Measurements from ENCODE around the gene DYRK1B.
A peak's percentile ranks its signal among the peaks of the same experiment; 100 is the strongest.

DYRK1B gene

GRCh38 chr19:39858541-39858940 is 24.6 kb upstream of the DYRK1B start:
- no peak for DNase-seq (ENCODE audit: low read depth in 3 of 3)

GRCh38 chr19:39852882-39853281 is 18.9 kb upstream of the DYRK1B start:
- DNase-seq (ENCODE audit: low read depth in 3 of 3) = no peak

GRCh38 chr19:39850892-39851291 is 16.9 kb upstream of the DYRK1B start:
- no peak for DNase-seq (ENCODE audit: low read depth in 3 of 3)

GRCh38 chr19:39848392-39848791 is 14.4 kb upstream of the DYRK1B start:
- DNase-seq (ENCODE audit: low read depth in 3 of 3) = no peak

- DNase-seq (ENCODE audit: low read depth in 3 of 3) = no peak
These were observed 13.6 kb upstream of the DYRK1B start for GRCh38 chr19:39847525-39847924.

- no peak for DNase-seq (ENCODE audit: low read depth in 3 of 3)
These were observed 12.9 kb upstream of the DYRK1B start for GRCh38 chr19:39846678-39847486.

- peak; percentile 94 to 99 (median 98) for DNase-seq (ENCODE audit: low read depth in 3 of 3)
These were observed 12.1 kb upstream of the DYRK1B start, which contains the start of gene FBL for GRCh38 chr19:39845933-39846677. Gene FBL (minus strand): TSS chr19:39846379. CDS start chr19:39846300, 79 bp downstream.

GRCh38 chr19:39845584-39845932 is 11.6 kb upstream of the DYRK1B start:
- DNase-seq (ENCODE audit: low read depth in 3 of 3) = no peak

GRCh38 chr19:39845172-39845571 is 11.2 kb upstream of the DYRK1B start:
- DNase-seq (ENCODE audit: low read depth in 3 of 3) = no peak

GRCh38 chr19:39843919-39844793 is 10.2 kb upstream of the DYRK1B start:
- no peak for DNase-seq (ENCODE audit: low read depth in 3 of 3)

GRCh38 chr19:39842693-39843435 is 8.9 kb upstream of the DYRK1B start:
- DNase-seq (ENCODE audit: low read depth in 3 of 3) = no peak

GRCh38 chr19:39841041-39841440 is 7.1 kb upstream of the DYRK1B start:
- no peak for DNase-seq (ENCODE audit: low read depth in 3 of 3)

- DNase-seq (ENCODE audit: low read depth in 3 of 3) = no peak
These were observed 6.5 kb upstream of the DYRK1B start for GRCh38 chr19:39840492-39840891.

- DNase-seq (ENCODE audit: low read depth in 3 of 3) = no peak
These were observed 5.8 kb upstream of the DYRK1B start for GRCh38 chr19:39839678-39840327.

GRCh38 chr19:39838569-39838968 is 4.6 kb upstream of the DYRK1B start:
- DNase-seq (ENCODE audit: low read depth in 3 of 3) = no peak

GRCh38 chr19:39837978-39838377 is 4.0 kb upstream of the DYRK1B start:
- DNase-seq (ENCODE audit: low read depth in 3 of 3) = no peak

GRCh38 chr19:39834287-39834841 is 402 bp upstream of the DYRK1B start:
- DNase-seq (ENCODE audit: low read depth in 3 of 3) = no peak

GRCh38 chr19:39833160-39833463 is 850 bp downstream of the DYRK1B start:
- DNase-seq (ENCODE audit: low read depth in 3 of 3) = no peak

GRCh38 chr19:39832341-39833083 is 1.4 kb downstream of the DYRK1B start:
- no peak for DNase-seq (ENCODE audit: low read depth in 3 of 3)

GRCh38 chr19:39831679-39832078 is 2.3 kb downstream of the DYRK1B start:
- DNase-seq (ENCODE audit: low read depth in 3 of 3) = no peak

All from stimulated activated CD4-positive, alpha-beta T cell treated with anti-CD3 and anti-CD28 coated beads, TNF-alpha, amount 100 ng/mL, for 48 hours (primary cell).